HEK293T (cell line): ENCODE data around the gene CREB5.

ENCODE experiments used
- ARNT ChIP-seq: fragments of 450-650 bp; IDR thresholded peaks from 2 replicates; pipeline ENCODE4 v1.6.1; 2017; ENCODE audit warnings: mild to moderate bottlenecking
- BHLHE40 ChIP-seq: fragments of 450-650 bp; IDR thresholded peaks from 2 replicates; pipeline ENCODE4 v1.6.1; 2016; ENCODE audit warnings: mild to moderate bottlenecking, moderate library complexity, borderline replicate concordance
- ELF4 ChIP-seq: fragments of 450-650 bp; IDR thresholded peaks from 2 replicates; pipeline ENCODE4 v1.6.1; 2017; ENCODE audit warnings: antibody characterized with exemption
- HDGF ChIP-seq: fragments of 450-650 bp; IDR thresholded peaks from 2 replicates; pipeline ENCODE4 v1.6.1; 2017; ENCODE audit warnings: antibody characterized with exemption, borderline replicate concordance
- TARDBP ChIP-seq: fragments of 450-650 bp; IDR thresholded peaks from 2 replicates; pipeline ENCODE4 v1.6.1; 2016

- TF ChIP-seq ARNT (no peak), HDGF (no peak), ELF4 (no peak), TARDBP (no peak), BHLHE40 (no peak)
These were observed 21.9 kb upstream of the CREB5 start for GRCh38 chr7:28390426-28390825.
